Stimulated activated CD4-positive, alpha-beta T cell treated with anti-CD3 and anti-CD28 coated beads, Interleukin-4, amount 100 ng/mL, for 4 hours (primary cell): Measurements from ENCODE around the gene CTSH.

ENCODE experiments used
- DNase-seq, 2 experiments: peaks; one replicate each; pipeline ENCODE4 v3.0.0-alpha.2; 2020

CTSH gene

DNA sequence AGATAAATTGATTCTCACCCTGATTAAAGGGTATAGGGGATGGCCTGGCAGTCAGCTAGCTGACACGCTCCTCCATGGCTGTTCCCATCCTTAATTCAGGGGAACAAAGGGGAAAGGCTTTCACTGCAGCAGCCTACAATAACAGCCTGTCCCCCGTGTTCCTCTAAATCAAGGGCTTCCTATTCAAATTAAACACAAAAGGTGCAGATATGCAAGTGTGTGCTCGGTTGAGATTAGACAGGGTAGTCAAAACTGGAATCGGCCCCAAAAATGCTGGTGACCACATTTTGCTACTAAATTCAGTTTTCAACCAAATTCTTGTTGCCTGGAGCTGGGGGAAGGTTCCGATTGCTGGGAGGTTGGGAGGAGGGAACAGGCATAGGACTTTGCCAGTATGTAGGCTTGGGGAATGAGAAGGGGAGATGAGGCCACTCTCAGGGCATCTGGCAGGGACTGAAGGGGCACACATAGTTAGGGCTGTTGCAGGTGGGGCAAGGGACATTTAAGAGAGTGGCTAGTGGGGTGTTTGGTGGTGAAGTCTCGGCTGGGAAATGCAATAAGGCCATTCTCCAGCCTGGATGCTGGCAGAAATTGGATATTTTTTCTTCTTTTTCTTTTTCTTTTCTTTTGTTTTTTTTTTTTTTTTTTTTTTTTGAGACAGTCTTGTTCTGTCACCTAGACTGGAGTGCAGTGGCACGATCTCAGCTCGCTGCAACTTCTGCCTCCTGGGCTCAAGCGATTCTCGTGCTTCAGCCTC lies 32.9 kb upstream of the CTSH start:
- DNase-seq, result no peak

DNA sequence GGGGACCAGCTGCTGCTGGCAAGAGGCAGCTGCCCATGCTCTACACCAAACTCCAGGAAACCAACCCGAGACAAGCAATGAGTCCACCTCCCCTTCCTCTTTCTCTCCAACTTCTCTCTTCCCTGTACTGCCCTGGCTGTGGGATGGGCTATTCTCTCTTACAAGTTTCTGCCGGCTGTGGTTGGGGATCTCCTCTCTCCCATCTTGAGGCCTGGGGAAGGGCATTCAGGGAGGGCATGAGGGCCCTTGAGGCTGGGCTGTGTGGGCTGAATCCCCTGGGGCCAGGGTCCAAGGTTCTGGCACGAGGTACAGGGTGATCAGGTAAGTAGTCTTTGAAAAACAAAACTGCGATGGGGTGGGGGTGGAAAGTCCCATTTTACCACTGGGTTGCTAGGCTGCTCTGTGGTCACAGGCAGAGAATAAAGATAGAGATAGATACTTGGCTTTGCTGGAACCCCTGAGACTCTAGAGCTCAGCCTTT lies 32.3 kb upstream of the CTSH start:
- DNase-seq, result no peak

DNA sequence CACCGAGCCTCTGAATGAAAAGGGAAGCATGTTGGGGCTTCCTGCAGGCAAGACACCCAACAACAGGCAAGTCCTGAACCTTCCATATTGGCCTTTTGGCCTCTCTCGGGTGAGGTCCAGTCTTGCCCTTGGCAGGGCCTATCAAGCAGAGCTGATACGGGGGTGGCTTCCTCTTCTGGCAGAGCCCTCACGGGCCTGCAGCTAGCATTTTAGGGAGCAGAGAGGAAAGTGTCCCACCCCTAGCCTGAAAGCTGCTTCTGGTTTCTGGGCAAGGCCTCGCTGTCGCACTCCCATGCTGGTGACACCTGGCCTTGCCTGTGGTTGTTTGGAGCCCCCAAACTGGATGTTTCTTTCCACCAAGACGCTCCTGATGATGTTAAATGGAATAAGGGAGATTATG lies 31.8 kb upstream of the CTSH start:
- no peak for DNase-seq

DNA sequence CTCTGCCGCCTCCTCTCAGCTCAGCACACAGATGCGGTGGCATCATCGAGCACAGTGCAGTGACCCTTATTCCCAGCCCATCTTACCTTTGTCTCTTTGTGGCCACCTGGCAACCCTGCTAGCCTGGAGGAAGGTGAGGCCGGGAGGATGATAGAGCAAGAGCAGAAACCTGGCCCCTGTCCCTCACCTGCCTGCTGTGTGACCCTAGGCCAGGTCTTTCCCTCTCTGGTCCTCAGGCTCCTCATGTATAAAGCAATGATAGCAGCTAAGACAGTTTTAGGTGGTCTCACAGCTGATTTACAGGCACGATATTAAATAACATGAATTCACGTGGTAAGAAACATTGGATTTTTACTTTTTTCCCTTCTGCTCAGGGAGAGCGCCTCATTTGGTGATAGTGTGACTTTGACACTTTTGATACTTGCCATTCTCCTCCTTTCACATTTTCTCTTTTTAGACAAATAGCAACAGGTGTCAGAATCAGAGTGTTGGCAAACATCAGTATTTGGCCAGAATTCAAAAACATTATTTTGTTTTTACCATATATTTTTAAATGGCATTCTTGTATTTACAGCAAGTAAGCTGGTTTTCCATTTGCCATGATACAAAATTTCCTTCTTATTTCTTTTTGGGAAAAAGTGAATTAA lies 29.5 kb upstream of the CTSH start:
- DNase-seq, result no peak

DNA sequence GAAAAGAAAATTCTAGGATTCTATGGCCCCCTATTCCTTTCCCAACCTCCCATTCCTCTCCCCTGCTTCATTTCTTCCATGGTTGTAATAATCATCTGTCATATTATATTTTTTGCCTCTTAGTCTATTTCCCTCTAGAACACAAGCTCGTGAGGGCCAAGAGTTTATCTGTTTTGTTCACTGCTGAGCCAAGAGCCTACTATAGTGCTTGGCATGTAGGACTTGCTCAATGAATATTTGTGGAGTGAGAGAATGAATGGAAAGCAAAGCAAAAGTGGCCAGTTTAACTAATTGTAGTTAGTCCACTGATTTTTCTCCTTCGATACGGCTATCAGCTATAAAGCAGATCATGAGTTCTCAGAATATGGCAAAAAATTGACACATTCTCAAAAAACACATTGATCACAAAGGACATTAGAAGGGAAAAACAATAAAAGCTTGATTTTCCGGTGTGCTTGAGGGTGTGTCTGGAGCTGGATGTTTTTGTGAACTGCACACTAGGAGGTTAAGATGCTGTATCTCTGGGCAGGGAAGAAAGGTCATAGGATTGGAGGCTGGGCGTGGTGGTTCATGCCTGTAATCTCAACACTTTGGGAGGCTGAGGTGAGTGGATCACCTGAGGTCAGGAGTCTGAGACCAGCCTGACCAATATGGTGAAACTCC lies 25.0 kb upstream of the CTSH start:
- no peak for DNase-seq

DNA sequence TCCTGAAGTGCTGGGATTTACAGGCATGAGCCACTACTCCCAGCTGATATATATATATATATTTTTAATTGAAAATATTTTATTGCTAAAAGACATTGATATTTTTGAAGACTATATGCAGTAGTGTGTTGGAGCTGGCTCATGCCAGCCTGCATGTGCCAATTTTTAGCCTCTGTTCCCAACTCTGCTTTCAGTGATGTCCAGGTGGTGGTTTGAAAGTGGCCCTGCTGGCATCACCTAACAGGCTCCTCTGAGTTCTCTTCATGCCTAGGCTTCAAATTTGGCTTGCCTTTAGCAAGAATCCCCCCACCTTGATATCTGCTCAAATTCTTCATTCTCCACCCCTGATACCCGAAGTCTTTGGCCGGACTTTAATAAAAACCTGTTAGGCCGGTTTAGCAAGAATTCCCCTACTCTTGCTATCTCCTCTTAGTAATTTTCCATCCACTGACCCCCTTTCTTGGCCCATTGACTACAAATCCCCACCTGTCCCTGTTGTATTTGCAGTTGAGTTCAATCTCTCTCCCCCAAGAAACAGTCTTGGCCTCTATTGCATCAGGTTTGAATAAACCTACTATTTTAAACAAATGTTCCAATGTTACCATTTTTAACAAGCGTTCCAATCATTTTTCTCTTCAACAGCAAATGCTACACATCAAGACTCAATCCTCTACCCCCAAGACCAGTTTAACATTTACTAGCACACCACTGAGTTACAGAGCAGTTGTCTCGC lies 23.9 kb upstream of the CTSH start:
- no peak for DNase-seq

DNA sequence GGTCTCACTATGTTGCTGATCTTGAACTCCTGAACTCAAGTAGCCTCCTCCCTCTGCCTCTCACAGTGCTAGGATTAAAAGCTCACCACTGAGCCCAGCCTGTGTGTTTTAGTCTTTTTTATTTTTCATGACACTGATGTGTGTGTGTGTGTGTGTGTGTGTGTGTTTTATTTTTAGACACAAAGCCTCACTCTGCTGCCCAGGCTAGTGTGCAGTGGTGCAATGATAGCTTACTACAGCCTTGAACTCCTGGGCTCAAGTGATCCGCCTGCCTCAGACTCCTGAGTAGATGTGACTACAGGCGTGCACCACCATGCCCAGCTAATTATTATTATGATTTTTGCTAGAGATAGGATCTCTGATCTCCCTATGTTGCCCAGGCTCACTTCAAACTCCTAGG lies 23.3 kb upstream of the CTSH start:
- no peak for DNase-seq

DNA sequence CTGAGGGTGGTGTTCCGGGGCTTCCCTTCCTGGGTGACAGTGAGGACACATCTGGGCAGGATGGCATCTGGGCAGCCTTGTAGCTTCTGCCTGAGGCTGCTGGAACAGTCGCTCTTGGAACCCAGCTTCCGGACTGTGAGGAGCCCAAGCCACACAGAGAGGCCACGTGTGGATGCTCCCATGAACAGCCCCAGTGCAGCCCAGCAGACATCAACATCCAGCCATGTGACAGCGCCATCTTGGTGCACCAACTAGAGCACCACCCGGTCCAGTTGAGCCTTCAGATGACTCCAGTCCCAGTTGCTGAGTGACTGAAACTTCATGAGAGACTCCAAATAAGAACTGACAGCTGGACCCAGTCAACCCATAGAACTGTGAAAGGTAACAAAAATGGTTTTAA lies 15.5 kb upstream of the CTSH start:
- no peak for DNase-seq

DNA sequence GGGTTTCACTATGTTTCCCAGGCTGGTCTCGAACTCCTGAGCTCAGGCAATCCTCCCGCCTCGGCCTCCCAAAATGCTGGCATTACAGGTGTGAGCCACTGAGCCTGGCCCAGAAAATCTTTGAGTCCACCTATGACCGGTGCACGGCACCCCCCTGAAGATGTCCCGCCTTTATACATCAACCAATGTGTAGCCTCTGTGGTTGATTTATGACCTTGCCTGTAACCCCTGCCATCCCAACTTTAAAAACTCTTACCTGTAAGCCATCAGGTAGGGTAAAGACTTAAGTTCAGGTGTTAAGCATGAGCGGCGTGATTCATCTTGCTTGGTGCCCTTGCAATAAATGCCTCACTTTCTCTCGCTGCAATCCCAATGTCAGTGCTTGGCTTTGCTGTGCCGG lies 14.5 kb upstream of the CTSH start:
- no peak for DNase-seq

DNA sequence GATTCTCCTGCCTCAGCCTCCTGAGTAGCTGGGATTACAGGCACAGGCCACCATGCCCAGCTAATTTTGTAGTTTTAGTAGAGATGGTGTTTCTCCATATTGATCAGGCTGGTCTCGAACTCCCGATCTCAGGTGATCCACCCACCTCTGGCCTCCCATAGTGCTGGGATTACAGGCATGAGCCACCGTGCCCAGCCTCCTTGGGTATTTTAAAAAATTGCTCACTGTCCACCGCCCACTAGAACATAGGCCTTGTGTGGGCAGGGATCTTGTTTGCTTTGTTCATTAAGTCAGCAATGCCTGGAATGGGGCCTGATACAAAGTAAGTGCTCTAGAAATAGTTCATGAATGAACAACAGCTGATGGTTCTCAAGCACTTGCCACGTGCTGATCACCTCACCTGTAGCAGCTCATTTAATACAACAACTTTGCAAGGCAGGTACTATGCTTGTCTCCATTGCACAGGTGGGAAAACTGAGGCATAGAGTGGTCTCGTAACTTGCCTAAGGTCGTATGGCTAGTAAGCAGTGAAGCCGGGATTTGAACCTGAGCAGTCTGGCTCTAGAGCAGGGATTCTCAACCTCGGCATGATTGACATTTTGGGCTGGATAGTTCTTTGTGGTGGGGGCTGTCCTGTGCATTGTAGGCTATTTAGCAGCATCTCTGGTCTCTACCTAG lies 12.7 kb upstream of the CTSH start:
- no peak for DNase-seq

DNA sequence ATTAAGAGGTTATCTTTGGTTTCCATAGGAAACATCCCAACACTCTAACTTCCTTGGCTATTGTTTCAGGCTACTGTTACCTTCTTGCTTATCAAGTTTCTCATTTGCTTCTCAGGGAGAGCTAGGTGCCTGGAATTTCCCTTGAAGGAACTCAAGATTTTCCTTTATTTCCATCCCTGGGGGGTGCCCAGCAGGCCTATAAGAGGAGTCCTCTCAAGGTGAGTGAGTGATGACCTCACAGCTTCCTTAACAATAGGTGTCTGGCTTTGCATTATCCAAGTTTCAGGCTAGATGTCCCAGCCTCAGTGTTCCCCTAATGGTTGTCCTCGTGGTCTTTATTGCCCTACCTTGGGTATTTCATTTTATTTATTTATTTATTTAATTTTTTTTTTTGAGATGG lies 12.1 kb upstream of the CTSH start:
- DNase-seq, result no peak

DNA sequence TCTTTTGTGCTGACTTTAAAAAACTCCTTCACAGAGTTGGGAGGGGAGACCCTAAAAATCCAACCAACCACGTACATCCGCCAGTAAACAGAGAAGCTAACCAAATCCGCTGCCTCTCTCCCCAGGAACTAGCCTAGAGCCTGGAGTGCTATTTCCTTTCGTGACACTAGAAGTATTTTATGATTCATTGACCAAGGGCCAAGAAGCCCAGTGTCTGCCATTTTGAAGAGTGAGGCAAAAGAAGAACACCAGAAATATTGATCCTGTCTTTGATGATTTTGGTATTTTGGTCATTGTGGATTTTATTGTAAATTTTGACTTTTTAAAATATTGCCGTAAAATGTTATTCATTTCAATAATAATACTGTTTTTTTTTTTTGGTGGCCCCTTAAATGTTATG lies 10.5 kb upstream of the CTSH start:
- no peak for DNase-seq

DNA sequence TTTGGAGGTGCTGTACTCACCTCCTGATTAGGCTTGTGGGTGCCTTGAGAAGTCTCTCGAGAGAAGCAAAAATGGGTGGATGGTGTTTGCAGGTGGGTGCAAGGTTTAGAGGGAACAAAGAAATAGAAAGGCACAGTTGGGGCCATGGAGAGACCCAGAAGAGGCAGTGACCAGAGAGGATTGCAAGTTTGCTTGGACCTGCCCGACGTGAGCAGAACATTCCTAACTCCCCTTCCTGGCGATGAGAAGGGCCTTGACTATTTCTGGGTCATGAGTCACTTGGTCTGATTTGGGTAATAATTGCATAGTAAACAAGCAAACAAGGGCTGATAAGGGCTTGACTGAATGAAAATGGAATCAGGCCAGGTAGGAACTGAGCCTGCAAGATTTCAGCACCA lies 7.0 kb upstream of the CTSH start:
- DNase-seq, result no peak

DNA sequence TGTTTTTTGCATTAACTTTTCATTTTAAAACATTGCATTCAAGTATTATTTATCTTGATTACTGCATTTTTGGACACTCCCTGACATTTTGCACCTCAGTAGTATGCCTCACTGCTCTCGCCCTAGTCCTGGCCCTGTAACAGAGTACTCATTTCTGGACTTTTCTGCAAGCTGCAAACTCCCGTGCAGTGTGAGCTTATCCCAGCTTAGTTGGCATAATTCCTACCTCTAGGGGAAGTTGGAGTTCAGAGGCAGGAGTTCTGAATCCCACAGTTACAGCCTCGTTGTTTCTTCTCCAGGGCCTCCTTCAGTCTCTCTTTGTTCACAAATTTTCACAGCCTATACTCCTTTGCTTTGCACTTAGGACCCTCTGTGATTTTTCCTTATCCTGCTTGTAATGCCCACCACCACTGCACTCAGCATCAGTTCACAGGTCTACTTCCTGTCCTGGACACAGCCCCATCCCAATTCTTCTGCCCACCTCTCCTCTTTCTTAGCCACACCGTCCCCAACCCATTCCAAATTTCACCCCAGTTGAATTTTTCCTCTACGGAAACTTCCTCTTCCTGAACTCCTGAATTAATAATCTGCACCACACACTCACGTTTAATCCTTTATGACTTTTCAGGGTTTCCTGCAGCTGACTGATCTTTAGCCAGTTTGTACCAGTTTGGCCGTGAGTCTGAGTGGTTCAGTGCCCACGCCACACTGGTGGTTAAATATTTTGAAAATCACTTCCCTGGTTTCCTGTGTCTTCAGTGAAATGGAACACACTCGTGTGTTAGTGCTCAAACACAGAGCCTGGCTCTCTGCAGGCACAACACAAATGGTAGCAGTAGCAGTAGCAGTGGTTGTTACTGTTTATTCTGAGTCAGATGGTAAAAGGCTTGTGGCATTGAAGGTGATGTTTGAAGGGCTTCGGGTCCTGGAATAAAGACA lies 6.3 kb upstream of the CTSH start:
- no peak for DNase-seq

DNA sequence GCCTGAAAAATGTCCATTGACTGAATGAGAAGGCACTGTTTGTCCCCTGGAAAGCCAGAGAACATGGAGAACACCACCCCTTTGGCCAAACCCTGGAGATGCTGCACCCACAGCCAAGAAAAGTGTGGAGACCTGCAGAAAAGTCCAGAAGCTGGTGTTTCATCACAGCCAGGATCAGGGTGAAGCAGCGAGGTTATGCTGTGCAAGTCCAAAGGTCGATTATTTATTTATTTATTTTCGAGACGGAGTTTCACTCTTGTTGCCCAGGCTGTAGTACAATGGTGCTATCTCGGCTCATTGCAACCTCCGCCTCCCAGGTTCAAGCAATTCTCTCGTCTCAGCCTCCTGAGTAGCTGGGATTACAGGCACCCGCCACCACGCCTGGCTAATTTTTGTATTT lies 5.5 kb upstream of the CTSH start:
- no peak for DNase-seq

DNA sequence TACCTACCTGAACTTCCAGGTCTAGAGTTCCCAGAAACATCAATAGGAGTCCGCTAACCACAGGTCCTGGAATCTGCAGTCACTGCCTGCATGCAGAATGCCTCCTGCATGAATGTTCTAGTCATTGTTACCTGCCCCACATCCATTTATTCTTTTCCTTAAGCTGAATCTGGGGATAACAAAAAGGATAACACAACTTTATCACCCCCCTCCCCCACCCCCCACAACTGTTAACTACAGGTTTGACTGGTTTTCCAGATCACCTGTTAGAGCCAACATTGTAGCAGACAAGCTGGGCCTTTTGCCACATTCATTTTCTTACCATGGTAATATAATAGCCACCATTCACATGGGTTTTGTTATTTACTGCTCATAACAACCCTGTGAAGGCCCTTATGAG lies 4.6 kb upstream of the CTSH start:
- no peak for DNase-seq

DNA sequence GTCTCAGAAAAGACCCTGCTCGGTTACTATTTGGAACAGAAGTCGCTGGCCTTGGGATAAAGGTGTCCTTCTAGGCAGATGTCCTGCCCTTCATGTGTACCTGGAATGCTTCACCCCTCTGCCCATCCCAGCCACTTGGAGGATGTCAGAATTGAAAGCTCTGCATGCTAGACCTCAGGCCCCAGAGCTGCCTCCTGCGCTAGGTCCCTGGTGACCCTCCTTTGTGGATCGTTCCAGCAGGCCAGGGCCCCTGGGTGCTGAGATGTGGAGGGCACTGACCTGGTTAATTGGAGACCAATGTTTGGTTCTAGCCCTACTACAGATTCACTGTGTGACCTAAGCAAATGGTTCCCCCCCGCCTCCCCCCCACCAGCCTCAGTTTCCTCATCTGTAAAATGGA lies 2.7 kb upstream of the CTSH start:
- no peak for DNase-seq

DNA sequence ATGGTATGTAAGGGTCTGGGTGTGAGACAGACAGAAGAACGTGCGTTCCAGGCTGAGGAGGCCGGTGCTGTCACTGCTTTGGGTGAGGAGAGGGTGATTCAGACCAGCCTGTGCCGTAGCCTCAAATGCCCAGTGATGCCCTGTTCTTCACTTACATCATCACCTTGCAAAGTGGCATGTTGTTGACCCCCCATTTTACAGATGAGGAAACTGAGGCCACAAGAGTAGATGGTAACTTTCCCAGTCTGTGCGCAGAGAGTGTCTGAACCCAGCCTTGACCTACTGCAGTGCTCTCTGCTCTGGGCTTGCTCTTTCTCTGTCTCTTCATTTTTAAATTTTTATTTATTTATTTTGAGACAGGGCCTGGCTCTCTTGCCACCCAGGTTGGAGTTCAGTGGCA lies 1.6 kb upstream of the CTSH start:
- no peak for DNase-seq

DNA sequence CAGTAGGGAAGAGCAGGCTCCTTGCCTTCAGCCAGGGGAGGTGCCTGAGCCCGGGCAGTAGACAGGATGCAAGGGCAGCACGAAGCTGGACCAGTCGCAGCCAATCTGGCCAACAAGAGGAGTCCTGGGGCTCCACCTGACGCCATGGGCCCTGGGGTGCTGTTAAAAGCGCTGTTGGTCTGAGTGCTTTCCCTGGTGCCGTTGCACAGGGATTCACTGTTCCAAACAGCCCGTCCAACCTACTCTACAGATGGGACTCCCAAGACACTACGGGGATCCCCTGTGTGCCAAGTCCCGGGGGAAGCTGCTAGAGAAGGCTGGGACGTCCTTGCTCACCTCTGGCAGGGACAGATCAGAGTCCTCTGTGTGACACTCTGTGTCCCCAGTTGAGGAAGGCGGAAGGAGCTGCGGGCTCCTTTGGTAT lies 632 bp downstream of the CTSH start:
- DNase-seq, result no peak

DNA sequence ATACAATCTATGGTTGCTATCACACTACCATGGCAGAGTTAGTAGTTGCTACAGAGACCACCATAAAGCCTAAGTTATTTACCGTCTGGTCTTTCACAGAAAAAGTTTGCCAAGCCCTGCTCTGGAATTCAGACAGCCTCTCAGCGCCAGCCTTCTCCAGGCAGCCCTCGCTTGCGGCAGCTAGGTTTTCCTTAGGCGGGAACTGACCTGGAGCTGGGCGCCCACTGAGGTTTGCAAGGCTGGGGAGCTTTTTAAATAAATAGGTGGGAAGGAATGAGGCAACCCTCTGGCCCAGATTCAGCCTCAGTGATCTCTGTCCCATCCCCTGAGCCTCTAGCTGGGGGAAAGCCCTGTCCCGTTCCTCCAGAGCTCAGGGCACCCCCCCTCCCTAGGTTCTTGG lies 1.2 kb downstream of the CTSH start:
- DNase-seq, result no peak

DNA sequence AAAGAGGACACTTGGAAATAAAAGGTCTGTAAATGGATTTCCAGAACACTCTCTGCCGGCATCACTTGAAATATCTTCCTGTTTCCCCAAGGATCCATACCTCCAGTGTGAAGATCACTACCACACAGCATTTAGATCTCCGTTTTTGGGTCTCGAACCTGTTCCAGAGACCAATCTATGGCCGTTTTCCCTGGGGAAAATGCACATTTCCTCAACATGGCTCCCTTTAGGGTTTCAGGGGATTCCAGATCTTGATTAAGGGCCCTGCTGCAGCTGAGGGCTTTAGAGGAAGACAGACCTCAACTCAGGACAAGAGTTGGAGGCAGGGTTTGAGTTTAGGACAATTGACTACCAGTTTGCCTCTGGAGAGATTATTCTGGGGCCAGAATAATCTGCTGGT lies 2.1 kb downstream of the CTSH start:
- DNase-seq, result no peak
